GM12878 (cell line): Measurements from ENCODE around the gene STK32B. TPM values are rescaled to one million over a fixed set of nuclear protein-coding genes. Genes with fewer than 3 reads are reported as not detected.

ENCODE experiments used
- ATAC-seq: fragments of 200-7000 bp; cut with Tn5 transposase; 3 replicates; pipeline ENCODE4 v1.9.1; 2020; ENCODE audit warnings: mild to moderate bottlenecking, moderate library complexity
- BruUV-seq: library from RNA; stranded (reverse); fragments of 400-500 nt; replicated peaks from 2 replicates; lab custom pipeline; 2021; lab: Mats Ljungman, UMichigan
- CTCF ChIA-PET: fragments of 300-600 bp; sonication (Branson Sonifier 250); formaldehyde crosslinking; extraction: SDS; loops from one replicate; lab custom pipeline; 2021; ENCODE audit warnings: inconsistent platforms; lab: Yijun Ruan, JAX
- POLR2A ChIA-PET: fragments of 350-600 bp; formaldehyde crosslinking; extraction: SDS; loops from one replicate; lab custom pipeline; 2021; ENCODE audit warnings: inconsistent platforms; lab: Charles Lee
- RAD21 ChIA-PET: fragments of 300-600 bp; sonication (Branson Sonifier 250); formaldehyde crosslinking; loops from one replicate; lab custom pipeline; 2023; ENCODE audit warnings: antibody characterized with exemption; ENCODE audit not compliant: unreplicated experiment; lab: Charles Lee
- SMC1A ChIA-PET: fragments of 300-600 bp; sonication (Branson Sonifier 250); formaldehyde crosslinking; loops from one replicate; lab custom pipeline; 2023; ENCODE audit not compliant: unreplicated experiment, uncharacterized antibody; lab: Charles Lee
- DNase-seq: peaks from one replicate; pipeline ENCODE4 v3.0.0-alpha.2; 2011; ENCODE audit warnings: low read depth, low spot score
- FAIRE-seq: peaks from 3 replicates; lab custom pipeline; 2011; peaks lifted over from hg19 to GRCh38; lab: Jason Lieb, UNC
- H2AFZ ChIP-seq: 2 replicates; pipeline ENCODE4 v1.6.0; 2011; ENCODE audit warnings: low read depth, low read length, control low read depth; ENCODE audit not compliant: control insufficient read depth
- H3K27ac ChIP-seq: 2 replicates; pipeline ENCODE4 v1.5.1; 2011; ENCODE audit warnings: control low read depth; ENCODE audit not compliant: control insufficient read depth, insufficient read depth
- H3K27me3 ChIP-seq, 2 experiments: replicated peaks in 1 of 2; 2 replicates each; pipeline versions ENCODE4 v1.6.0 to v1.6.1; 2011; ENCODE audit warnings: low read length in 1 of 2; ENCODE audit not compliant: control insufficient read depth in 2 of 2, insufficient read depth in 2 of 2
- H3K36me3 ChIP-seq, 2 experiments: 2 replicates each; pipeline ENCODE4 v1.5.1; 2011; ENCODE audit warnings: low read length in 1 of 2; ENCODE audit not compliant: control insufficient read depth in 2 of 2, insufficient read depth in 2 of 2
- H3K4me1 ChIP-seq: 2 replicates; pipeline ENCODE4 v1.6.1; 2011; ENCODE audit warnings: mild to moderate bottlenecking, low read length, moderate library complexity, mixed read lengths; ENCODE audit not compliant: control insufficient read depth, insufficient read depth
- H3K4me2 ChIP-seq: 2 replicates; pipeline ENCODE4 v1.6.0; 2011; ENCODE audit warnings: control low read depth; ENCODE audit not compliant: control insufficient read depth, insufficient read depth
- H3K4me3 ChIP-seq: fragments of 200-600 bp; sonication (generic); 2 replicates; pipeline ENCODE4 v1.5.1; 2016
- H3K79me2 ChIP-seq: 2 replicates; pipeline ENCODE4 v1.6.0; 2011; ENCODE audit warnings: low read length; ENCODE audit not compliant: control insufficient read depth, insufficient read depth
- H3K9ac ChIP-seq: 2 replicates; pipeline ENCODE4 v1.8.0; 2011; ENCODE audit warnings: low read length, control low read depth, mixed read lengths; ENCODE audit not compliant: control insufficient read depth, insufficient read depth
- H3K9me3 ChIP-seq: replicated peaks from 3 replicates; pipeline ENCODE4 v1.5.1; 2011; ENCODE audit warnings: mild to moderate bottlenecking, low read length; ENCODE audit not compliant: control insufficient read depth, insufficient read depth
- H4K20me1 ChIP-seq: 2 replicates; pipeline ENCODE4 v1.6.0; 2011; ENCODE audit not compliant: control insufficient read depth, insufficient read depth
- NFIC ChIP-seq: IDR thresholded peaks from 2 replicates; pipeline ENCODE4 v1.6.1; 2012; ENCODE audit warnings: low read depth, mild to moderate bottlenecking, inconsistent platforms, low read length, moderate library complexity
- NFYA ChIP-seq: IDR thresholded peaks from 2 replicates; pipeline ENCODE4 v1.6.1; 2011; ENCODE audit warnings: low read depth, mild to moderate bottlenecking, low read length, improper control_type of control experiment, borderline replicate concordance
- SP1 ChIP-seq: IDR thresholded peaks from one replicate; pipeline ENCODE4 v1.6.1; 2011; ENCODE audit warnings: low read depth, low read length
- SRF ChIP-seq, 2 experiments: IDR thresholded peaks; 2 replicates each; pipeline ENCODE4 v1.6.1; 2011; ENCODE audit warnings: low read depth in 2 of 2, low read length in 2 of 2, mild to moderate bottlenecking in 1 of 2, moderate library complexity in 1 of 2
- TARDBP ChIP-seq: IDR thresholded peaks from 2 replicates; pipeline ENCODE4 v1.6.1; 2016; ENCODE audit warnings: borderline replicate concordance
- ZNF622 ChIP-seq: fragments of 450-650 bp; IDR thresholded peaks from 2 replicates; pipeline ENCODE4 v1.6.1; 2017; ENCODE audit warnings: mild to moderate bottlenecking, inconsistent platforms
- WGBS: methylation state at CpG from one replicate; pipeline ENCODE4 v1.1.6; 2016; ENCODE audit warnings: low lambda C conversion rate; ENCODE audit not compliant: insufficient replicate concordance, insufficient coverage; ENCODE audit errors: missing lambda C conversion rate; 5-methylcytosine and 5-hydroxymethylcytosine counted together
- in situ Hi-C: fragments of 300-500 bp; cut with MboI; formaldehyde crosslinking; loops from 9 replicates; pipeline ENCODE4 v1.14.3; 2018; ENCODE audit warnings: mixed read lengths
- intact Hi-C: fragments of 100-400 bp; cut with micrococcal nuclease; formaldehyde crosslinking; loops from one replicate; pipeline ENCODE4 v1.14.2; 2022; ENCODE audit not compliant: unreplicated experiment
- polyA plus RNA-seq, 11 experiments: library from polyadenylated mRNA; depleted of rRNA in 4 of 11; unstranded in 6 of 11; stranded (reverse) in 5 of 11; fragments of >200 nt; fragmentation: Nextera tagmentation in 4 of 11; fragmentation: Illumina TruSeq in 1 of 11; extraction: Ambion mirVana in 4 of 11; extraction: Trizol in 1 of 11; gene quantifications; 1 replicate in 1 of 11; 2 replicates in 10 of 11; pipeline versions ENCODE4 v1.2.1 to v1.2.3, GENCODE V29; 2011 to 2016; ENCODE audit warnings: inconsistent platforms in 2 of 11, missing spikeins in 2 of 11, low read depth in 1 of 11
- total RNA-seq, 4 experiments: library from RNA; depleted of rRNA in 3 of 4; stranded (reverse); fragments of >200 nt in 3 of 4; fragmentation: Illumina TruSeq in 1 of 4; extraction: Trizol in 1 of 4; gene quantifications; 2 replicates each; pipeline versions ENCODE4 v1.2.1 to v1.2.3, GENCODE V29; 2013 to 2021

STK32B gene
- total and polyA plus RNA-seq, 10 of the 15 experiments (the other 5 are each of a cell fraction or from before 2014, with no cell fraction given): 0.04 to 0.12 (median 0.08) TPM; not detected in 7

DNA sequence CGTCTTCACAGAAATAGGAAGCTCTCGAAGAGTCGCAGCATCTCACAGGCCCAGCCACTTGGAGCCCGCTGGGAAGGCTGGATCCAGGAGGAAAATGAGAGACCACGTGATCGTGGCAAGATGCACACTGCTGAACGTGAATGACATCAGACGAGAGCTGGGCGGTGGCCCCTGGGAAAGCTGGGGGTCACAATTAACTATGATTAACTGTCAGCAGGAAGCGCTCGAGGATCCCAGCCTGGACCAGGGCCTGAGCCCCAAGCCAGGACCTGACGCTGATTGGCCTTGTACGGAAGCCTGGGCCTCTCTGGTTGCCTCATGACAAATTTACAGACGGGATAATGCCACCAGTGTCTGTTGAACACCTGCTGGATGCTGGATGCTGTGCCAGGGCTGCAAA is 335.6 kb downstream of the STK32B start:
- intact Hi-C loops (no loop called here), in situ Hi-C loops (no loop called here)
- Histone ChIP-seq H3K4me3 (no peak overlapping the region), H4K20me1 (no peaks in the 10 kb centered on the region), H3K4me1 (no peaks in the 10 kb centered on the region), H3K27me3 (no peaks in the 10 kb centered on the region), H3K4me2 (no peak overlapping the region), H3K27ac (no peak overlapping the region), H3K9me3 (no peaks in the 10 kb centered on the region), H3K9ac (no peak overlapping the region), H2AFZ (no peak overlapping the region), H3K79me2 (no peaks in the 10 kb centered on the region), H3K36me3 (no peaks in the 10 kb centered on the region)
- ChIA-PET POLR2A (no interaction called here), RAD21 (no interaction called here), CTCF (interaction anchor here (1.6 kb wide), 1 partner anchor 13 kb away, joined by 4 read pairs; no protein-coding TSS in a partner anchor), SMC1A (no interaction called here)
- BruUV-seq: no TSS peak
- TF ChIP-seq TARDBP (no peak), ZNF622 (no peak), SRF (IDR thresholded peaks at IDR 0.05; ENCODE audit: low read depth in 2 of 2, low read length in 2 of 2) (no peak), NFYA (no peak)
- FAIRE-seq (no peak), DNase-seq (no peak), ATAC-seq (no peak)
- WGBS: 40% methylated on average over 14 of the region's 14 CpGs

DNA sequence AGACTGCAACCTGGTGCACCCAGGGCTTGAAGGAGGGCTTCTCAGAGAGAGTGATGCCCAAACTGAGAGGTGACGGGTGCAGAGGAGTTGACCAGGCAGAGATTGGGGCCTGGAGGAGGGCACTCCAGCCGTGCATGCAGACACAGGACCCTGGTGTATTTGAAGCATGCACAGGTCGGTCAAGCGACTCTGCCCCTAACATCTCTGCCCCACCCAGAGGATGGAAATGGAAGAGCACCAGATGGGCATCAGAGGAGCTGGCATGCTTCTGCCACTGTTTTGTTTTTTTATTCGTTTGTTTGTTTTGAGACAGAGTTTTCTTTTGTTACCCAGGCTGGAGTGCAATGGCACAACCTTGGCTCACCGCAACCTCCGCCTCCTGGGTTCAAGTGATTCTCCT is 336.2 kb downstream of the STK32B start:
- no peaks in the 10 kb centered on the region for H4K20me1 ChIP-seq
- POLR2A ChIA-PET: no interaction called here
- RAD21 ChIA-PET: no interaction called here
- H3K9ac ChIP-seq: no peak overlapping the region
- no peaks in the 10 kb centered on the region for H3K36me3 ChIP-seq
- no peaks in the 10 kb centered on the region for H3K9me3 ChIP-seq
- TF ChIP-seq SP1 (no peak), NFIC (no peak)
- SMC1A ChIA-PET: no interaction called here
- DNase-seq (no peak), FAIRE-seq (no peak), ATAC-seq (no peak)
- CTCF ChIA-PET: no interaction called here
- no peak overlapping the region for H2AFZ ChIP-seq
- H3K27me3 ChIP-seq: no peaks in the 10 kb centered on the region
- no peaks in the 10 kb centered on the region for H3K4me1 ChIP-seq
- in situ Hi-C loops (no loop called here), intact Hi-C loops (no loop called here)
- 41% methylated on average over 7 of the region's 7 CpGs for WGBS
- no peak overlapping the region for H3K27ac ChIP-seq
- H3K4me2 ChIP-seq: no peak overlapping the region
- no TSS peak for BruUV-seq
- no peaks in the 10 kb centered on the region for H3K79me2 ChIP-seq
- no peak overlapping the region for H3K4me3 ChIP-seq
